GM12878 (cell line): ENCODE measurements around the gene TUBA3C. TPM values are rescaled to one million over a fixed set of nuclear protein-coding genes. Genes with fewer than 3 reads are reported as not detected.

Experiments
- ATAC-seq: fragments of 200-7000 bp; cut with Tn5 transposase; 3 replicates; pipeline ENCODE4 v1.9.1; 2020; ENCODE audit warnings: mild to moderate bottlenecking, moderate library complexity
- BruUV-seq: library from RNA; stranded (reverse); fragments of 400-500 nt; replicated peaks from 2 replicates; lab custom pipeline; 2021; lab: Mats Ljungman, UMichigan
- CTCF ChIA-PET: fragments of 300-600 bp; sonication (Branson Sonifier 250); formaldehyde crosslinking; extraction: SDS; loops from one replicate; lab custom pipeline; 2021; ENCODE audit warnings: inconsistent platforms; lab: Yijun Ruan, JAX
- POLR2A ChIA-PET: fragments of 350-600 bp; formaldehyde crosslinking; extraction: SDS; loops from one replicate; lab custom pipeline; 2021; ENCODE audit warnings: inconsistent platforms; lab: Charles Lee
- RAD21 ChIA-PET: fragments of 300-600 bp; sonication (Branson Sonifier 250); formaldehyde crosslinking; loops from one replicate; lab custom pipeline; 2023; ENCODE audit warnings: antibody characterized with exemption; ENCODE audit not compliant: unreplicated experiment; lab: Charles Lee
- SMC1A ChIA-PET: fragments of 300-600 bp; sonication (Branson Sonifier 250); formaldehyde crosslinking; loops from one replicate; lab custom pipeline; 2023; ENCODE audit not compliant: unreplicated experiment, uncharacterized antibody; lab: Charles Lee
- DNase-seq: peaks from one replicate; pipeline ENCODE4 v3.0.0-alpha.2; 2011; ENCODE audit warnings: low read depth, low spot score
- FAIRE-seq: peaks from 3 replicates; lab custom pipeline; 2011; peaks lifted over from hg19 to GRCh38; lab: Jason Lieb, UNC
- H2AFZ ChIP-seq: 2 replicates; pipeline ENCODE4 v1.6.0; 2011; ENCODE audit warnings: low read depth, low read length, control low read depth; ENCODE audit not compliant: control insufficient read depth
- H3K27ac ChIP-seq: 2 replicates; pipeline ENCODE4 v1.5.1; 2011; ENCODE audit warnings: control low read depth; ENCODE audit not compliant: control insufficient read depth, insufficient read depth
- H3K27me3 ChIP-seq, 2 experiments: replicated peaks in 1 of 2; 2 replicates each; pipeline versions ENCODE4 v1.6.0 to v1.6.1; 2011; ENCODE audit warnings: low read length in 1 of 2; ENCODE audit not compliant: control insufficient read depth in 2 of 2, insufficient read depth in 2 of 2
- H3K36me3 ChIP-seq, 2 experiments: 2 replicates each; pipeline ENCODE4 v1.5.1; 2011; ENCODE audit warnings: low read length in 1 of 2; ENCODE audit not compliant: control insufficient read depth in 2 of 2, insufficient read depth in 2 of 2
- H3K4me1 ChIP-seq: 2 replicates; pipeline ENCODE4 v1.6.1; 2011; ENCODE audit warnings: mild to moderate bottlenecking, low read length, moderate library complexity, mixed read lengths; ENCODE audit not compliant: control insufficient read depth, insufficient read depth
- H3K4me2 ChIP-seq: 2 replicates; pipeline ENCODE4 v1.6.0; 2011; ENCODE audit warnings: control low read depth; ENCODE audit not compliant: control insufficient read depth, insufficient read depth
- H3K4me3 ChIP-seq: fragments of 200-600 bp; sonication (generic); 2 replicates; pipeline ENCODE4 v1.5.1; 2016
- H3K79me2 ChIP-seq: 2 replicates; pipeline ENCODE4 v1.6.0; 2011; ENCODE audit warnings: low read length; ENCODE audit not compliant: control insufficient read depth, insufficient read depth
- H3K9ac ChIP-seq: 2 replicates; pipeline ENCODE4 v1.8.0; 2011; ENCODE audit warnings: low read length, control low read depth, mixed read lengths; ENCODE audit not compliant: control insufficient read depth, insufficient read depth
- H3K9me3 ChIP-seq: replicated peaks from 3 replicates; pipeline ENCODE4 v1.5.1; 2011; ENCODE audit warnings: mild to moderate bottlenecking, low read length; ENCODE audit not compliant: control insufficient read depth, insufficient read depth
- H4K20me1 ChIP-seq: 2 replicates; pipeline ENCODE4 v1.6.0; 2011; ENCODE audit not compliant: control insufficient read depth, insufficient read depth
- ATF7 ChIP-seq: fragments of 450-650 bp; IDR thresholded peaks from 2 replicates; pipeline ENCODE4 v1.6.1; 2016; ENCODE audit warnings: low read depth, mild to moderate bottlenecking
- CREB1 ChIP-seq: IDR thresholded peaks from 2 replicates; pipeline ENCODE4 v1.6.1; 2012; ENCODE audit warnings: low read depth, mild to moderate bottlenecking, inconsistent platforms
- HCFC1 ChIP-seq: fragments of 150-350 bp; IDR thresholded peaks from 2 replicates; pipeline ENCODE4 v1.6.1; 2014; ENCODE audit warnings: low read length
- MYC ChIP-seq: IDR thresholded peaks from 2 replicates; pipeline ENCODE4 v1.6.1; 2011; ENCODE audit warnings: mild to moderate bottlenecking, low read length, moderate library complexity, inconsistent platforms; ENCODE audit not compliant: insufficient read depth, insufficient replicate concordance, insufficient read length, severe bottlenecking
- NFIC ChIP-seq: IDR thresholded peaks from 2 replicates; pipeline ENCODE4 v1.6.1; 2012; ENCODE audit warnings: low read depth, mild to moderate bottlenecking, inconsistent platforms, low read length, moderate library complexity
- NFXL1 ChIP-seq: fragments of 450-650 bp; IDR thresholded peaks from 2 replicates; pipeline ENCODE4 v1.6.1; 2017; ENCODE audit warnings: antibody characterized with exemption, mild to moderate bottlenecking, borderline replicate concordance
- NR2F1 ChIP-seq: fragments of 450-650 bp; conservative IDR thresholded peaks from 2 replicates; pipeline ENCODE4 v1.6.1; 2017; ENCODE audit warnings: mild to moderate bottlenecking
- RB1 ChIP-seq: fragments of 450-650 bp; formaldehyde crosslinking; IDR thresholded peaks from 2 replicates; pipeline ENCODE4 v1.6.1; 2017; ENCODE audit warnings: mild to moderate bottlenecking, borderline replicate concordance
- RBBP5 ChIP-seq: fragments of 200-600 bp; sonication (generic); conservative IDR thresholded peaks from 2 replicates; pipeline ENCODE4 v1.6.1; 2016
- SMAD1 ChIP-seq: fragments of 450-650 bp; IDR thresholded peaks from 2 replicates; pipeline ENCODE4 v1.6.1; 2018; ENCODE audit warnings: mild to moderate bottlenecking, low read depth; ENCODE audit not compliant: partially characterized antibody
- SP1 ChIP-seq: IDR thresholded peaks from one replicate; pipeline ENCODE4 v1.6.1; 2011; ENCODE audit warnings: low read depth, low read length
- STAT1 ChIP-seq: fragments of 450-650 bp; conservative IDR thresholded peaks from 2 replicates; pipeline ENCODE4 v1.6.1; 2014; ENCODE audit warnings: antibody characterized with exemption, mild to moderate bottlenecking
- TCF12 ChIP-seq: IDR thresholded peaks from 2 replicates; pipeline ENCODE4 v1.6.1; 2011; ENCODE audit warnings: low read depth, mild to moderate bottlenecking, low read length
- WGBS: methylation state at CpG from one replicate; pipeline ENCODE4 v1.1.6; 2016; ENCODE audit warnings: low lambda C conversion rate; ENCODE audit not compliant: insufficient replicate concordance, insufficient coverage; ENCODE audit errors: missing lambda C conversion rate; 5-methylcytosine and 5-hydroxymethylcytosine counted together
- in situ Hi-C: fragments of 300-500 bp; cut with MboI; formaldehyde crosslinking; loops from 9 replicates; pipeline ENCODE4 v1.14.3; 2018; ENCODE audit warnings: mixed read lengths
- intact Hi-C: fragments of 100-400 bp; cut with micrococcal nuclease; formaldehyde crosslinking; loops from one replicate; pipeline ENCODE4 v1.14.2; 2022; ENCODE audit not compliant: unreplicated experiment
- polyA plus RNA-seq, 11 experiments: library from polyadenylated mRNA; depleted of rRNA in 4 of 11; unstranded in 6 of 11; stranded (reverse) in 5 of 11; fragments of >200 nt; fragmentation: Nextera tagmentation in 4 of 11; fragmentation: Illumina TruSeq in 1 of 11; extraction: Ambion mirVana in 4 of 11; extraction: Trizol in 1 of 11; gene quantifications; 1 replicate in 1 of 11; 2 replicates in 10 of 11; pipeline versions ENCODE4 v1.2.1 to v1.2.3, GENCODE V29; 2011 to 2016; ENCODE audit warnings: inconsistent platforms in 2 of 11, missing spikeins in 2 of 11, low read depth in 1 of 11
- total RNA-seq, 4 experiments: library from RNA; depleted of rRNA in 3 of 4; stranded (reverse); fragments of >200 nt in 3 of 4; fragmentation: Illumina TruSeq in 1 of 4; extraction: Trizol in 1 of 4; gene quantifications; 2 replicates each; pipeline versions ENCODE4 v1.2.1 to v1.2.3, GENCODE V29; 2013 to 2021
- TF ChIP-seq, protein P1 (sequence below): IDR thresholded peaks from 2 replicates; pipeline ENCODE4 v1.6.1; 2011; ENCODE audit warnings: borderline replicate concordance, low read depth, mild to moderate bottlenecking, moderate library complexity, low read length; ENCODE audit not compliant: insufficient read depth, poor library complexity, severe bottlenecking
- TF ChIP-seq, protein P2 (sequence below): IDR thresholded peaks from 2 replicates; pipeline ENCODE4 v1.6.1; 2012; ENCODE audit warnings: low read depth, low read length, improper control_type of control experiment

TUBA3C gene
- total and polyA plus RNA-seq, 10 of the 15 experiments (the other 5 are each of a cell fraction or from before 2014, with no cell fraction given) = 0.04 to 4.5 (median 0.31) TPM; not detected in 5

GRCh38 chr13:19183676-19184075 is 2.1 kb upstream of the TUBA3C start:
- no peaks in the 10 kb centered on the region for H4K20me1 ChIP-seq
- no peak overlapping the region for H2AFZ ChIP-seq
- no peak for FAIRE-seq
- no TSS peak for BruUV-seq
- in situ Hi-C loops (no loop called here), intact Hi-C loops (no loop called here)
- no peaks in the 10 kb centered on the region for H3K79me2 ChIP-seq
- H3K4me1 ChIP-seq = no peaks in the 10 kb centered on the region
- 6% methylated on average over 3 of the region's 3 CpGs for WGBS
- SMC1A ChIA-PET = interaction anchor here (1.1 kb wide), 1 partner anchor 102 kb away, joined by 3 read pairs; no protein-coding TSS in a partner anchor
- POLR2A ChIA-PET = interaction anchor here (1.1 kb wide), 1 partner anchor 75 kb away, joined by 3 read pairs; no protein-coding TSS in a partner anchor
- no peaks in the 10 kb centered on the region for H3K27me3 ChIP-seq
- no peak for DNase-seq
- H3K4me3 ChIP-seq = no peak overlapping the region
- no peak for ATAC-seq
- no peak overlapping the region for H3K9ac ChIP-seq
- TF ChIP-seq RBBP5 (no peak), NFXL1 (no peak), STAT1 (no peak), SP1 (no peak), NR2F1 (no peak), NFIC (no peak), TCF12 (no peak), RB1 (no peak), SMAD1 (no peak), HCFC1 (no peak), MYC (no peak), CREB1 (no peak), ATF7 (no peak)
- TF ChIP-seq, protein P1, sequence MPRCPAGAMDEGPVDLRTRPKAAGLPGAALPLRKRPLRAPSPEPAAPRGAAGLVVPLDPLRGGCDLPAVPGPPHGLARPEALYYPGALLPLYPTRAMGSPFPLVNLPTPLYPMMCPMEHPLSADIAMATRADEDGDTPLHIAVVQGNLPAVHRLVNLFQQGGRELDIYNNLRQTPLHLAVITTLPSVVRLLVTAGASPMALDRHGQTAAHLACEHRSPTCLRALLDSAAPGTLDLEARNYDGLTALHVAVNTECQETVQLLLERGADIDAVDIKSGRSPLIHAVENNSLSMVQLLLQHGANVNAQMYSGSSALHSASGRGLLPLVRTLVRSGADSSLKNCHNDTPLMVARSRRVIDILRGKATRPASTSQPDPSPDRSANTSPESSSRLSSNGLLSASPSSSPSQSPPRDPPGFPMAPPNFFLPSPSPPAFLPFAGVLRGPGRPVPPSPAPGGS = no peak
- TF ChIP-seq, protein P2, sequence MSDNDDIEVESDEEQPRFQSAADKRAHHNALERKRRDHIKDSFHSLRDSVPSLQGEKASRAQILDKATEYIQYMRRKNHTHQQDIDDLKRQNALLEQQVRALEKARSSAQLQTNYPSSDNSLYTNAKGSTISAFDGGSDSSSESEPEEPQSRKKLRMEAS = no peak
- no peak overlapping the region for H3K27ac ChIP-seq
- no peaks in the 10 kb centered on the region; the same call in 2 of the 3 replicates for H3K9me3 ChIP-seq
- RAD21 ChIA-PET = no interaction called here
- no peaks in the 10 kb centered on the region for H3K36me3 ChIP-seq
- CTCF ChIA-PET = interaction anchor here (1.3 kb wide), 1 partner anchor 29 kb away, joined by 3 read pairs; no protein-coding TSS in a partner anchor
- H3K4me2 ChIP-seq = no peak overlapping the region
